HEK293 (cell line): ENCODE results near the gene MPEG1.

ENCODE experiments used
- CTCF ChIA-PET: fragments of 350-600 bp; formaldehyde crosslinking; extraction: SDS; loops from one replicate; lab custom pipeline; 2021; ENCODE audit warnings: antibody characterized with exemption; lab: Yijun Ruan, JAX
- POLR2A ChIA-PET: fragments of 300-600 bp; formaldehyde crosslinking; extraction: SDS; loops from one replicate; lab custom pipeline; 2020; ENCODE audit warnings: antibody characterized with exemption, inconsistent platforms; lab: Yijun Ruan, JAX
- H3K27ac ChIP-seq: fragments of 200-500 bp; sonication (Bioruptor generic); 2 replicates; pipeline ENCODE4 v1.5.1; 2014; ENCODE audit warnings: low read depth, low read length, control low read depth, inconsistent platforms; ENCODE audit errors: extremely low read depth
- H3K36me3 ChIP-seq, 2 experiments: fragments of 200-500 bp in 1 of 2; sonication (Bioruptor generic) in 1 of 2; 1 replicate in 1 of 2; 2 replicates in 1 of 2; pipeline ENCODE4 v1.5.1; 2014 to 2017; ENCODE audit warnings: inconsistent platforms in 2 of 2, low read length in 2 of 2; ENCODE audit not compliant: control insufficient read depth in 2 of 2, insufficient read depth in 1 of 2
- H3K4me1 ChIP-seq: fragments of 200-500 bp; sonication (Bioruptor generic); 2 replicates; pipeline ENCODE4 v1.5.1; 2014; ENCODE audit warnings: mild to moderate bottlenecking, low read length, inconsistent platforms; ENCODE audit not compliant: control insufficient read depth, insufficient read depth
- H3K4me3 ChIP-seq: 2 replicates; pipeline ENCODE4 v1.5.1; 2011; ENCODE audit warnings: low read depth, mild to moderate bottlenecking, control low read depth, low read length, moderate library complexity
- H3K9me3 ChIP-seq: fragments of 200-500 bp; sonication (Bioruptor generic); 2 replicates; pipeline ENCODE4 v1.5.1; 2014; ENCODE audit warnings: low read depth, low read length, inconsistent platforms; ENCODE audit not compliant: control insufficient read depth, insufficient read depth
- BCL11A ChIP-seq: fragments of 450-650 bp; formaldehyde crosslinking; IDR thresholded peaks from 2 replicates; pipeline ENCODE4 v1.5.1; 2016; ENCODE audit warnings: low read depth, missing biosample characterization, missing genetic modification characterization
- KLF10 ChIP-seq: fragments of 450-650 bp; IDR thresholded peaks from 2 replicates; pipeline ENCODE4 v1.5.1; 2018; ENCODE audit warnings: missing biosample characterization, mild to moderate bottlenecking, missing genetic modification characterization
- KLF16 ChIP-seq: fragments of 450-650 bp; formaldehyde crosslinking; IDR thresholded peaks from 2 replicates; pipeline ENCODE4 v1.5.1; 2017; ENCODE audit warnings: missing biosample characterization, missing genetic modification characterization
- MYNN ChIP-seq: fragments of 450-650 bp; formaldehyde crosslinking; IDR thresholded peaks from 2 replicates; pipeline ENCODE4 v1.5.1; 2016; ENCODE audit warnings: missing biosample characterization, missing genetic modification characterization, borderline replicate concordance
- PBX3 ChIP-seq: sonication (generic); formaldehyde crosslinking; IDR thresholded peaks from 2 replicates; pipeline ENCODE4 v1.8.1; 2022; ENCODE audit warnings: mild to moderate bottlenecking, moderate library complexity, missing genetic modification reagents
- SCRT2 ChIP-seq: fragments of 450-650 bp; formaldehyde crosslinking; IDR thresholded peaks from 2 replicates; pipeline ENCODE4 v1.5.1; 2016; ENCODE audit warnings: missing biosample characterization, missing genetic modification characterization
- SP2 ChIP-seq: fragments of 450-650 bp; formaldehyde crosslinking; IDR thresholded peaks from 2 replicates; pipeline ENCODE4 v1.5.1; 2016; ENCODE audit warnings: missing biosample characterization, missing genetic modification characterization
- ZBTB10 ChIP-seq: fragments of 450-650 bp; formaldehyde crosslinking; IDR thresholded peaks from 2 replicates; pipeline ENCODE4 v1.5.1; 2016; ENCODE audit warnings: missing biosample characterization, missing genetic modification characterization
- ZBTB17 ChIP-seq: fragments of 450-650 bp; formaldehyde crosslinking; IDR thresholded peaks from 2 replicates; pipeline ENCODE4 v1.5.1; 2016; ENCODE audit warnings: missing biosample characterization, missing genetic modification characterization
- ZBTB7A ChIP-seq: fragments of 450-650 bp; formaldehyde crosslinking; IDR thresholded peaks from 2 replicates; pipeline ENCODE4 v1.5.1; 2016; ENCODE audit warnings: low read depth, missing biosample characterization, missing genetic modification characterization
- ZIC2 ChIP-seq: fragments of 450-650 bp; formaldehyde crosslinking; IDR thresholded peaks from 2 replicates; pipeline ENCODE4 v1.5.1; 2016; ENCODE audit warnings: missing biosample characterization, missing genetic modification characterization
- ZNF2 ChIP-seq: fragments of 450-650 bp; formaldehyde crosslinking; IDR thresholded peaks from 2 replicates; pipeline ENCODE4 v1.5.1; 2016; ENCODE audit warnings: missing biosample characterization, missing genetic modification characterization
- ZNF248 ChIP-seq: fragments of 450-650 bp; formaldehyde crosslinking; IDR thresholded peaks from 2 replicates; pipeline ENCODE4 v1.5.1; 2017; ENCODE audit warnings: missing biosample characterization, missing genetic modification characterization
- ZNF341 ChIP-seq: fragments of 450-650 bp; formaldehyde crosslinking; IDR thresholded peaks from 2 replicates; pipeline ENCODE4; 2016; ENCODE audit warnings: low read depth, missing biosample characterization, missing genetic modification characterization
- ZNF354C ChIP-seq: fragments of 450-650 bp; formaldehyde crosslinking; IDR thresholded peaks from 2 replicates; pipeline ENCODE4 v1.5.1; 2016; ENCODE audit warnings: missing biosample characterization, missing genetic modification characterization, low read depth, borderline replicate concordance
- ZNF558 ChIP-seq: fragments of 450-650 bp; formaldehyde crosslinking; IDR thresholded peaks from 2 replicates; pipeline ENCODE4 v1.5.1; 2016; ENCODE audit warnings: missing biosample characterization, missing genetic modification characterization
- ZNF560 ChIP-seq: fragments of 450-650 bp; formaldehyde crosslinking; IDR thresholded peaks from 2 replicates; pipeline ENCODE4 v1.5.1; 2017; ENCODE audit warnings: missing biosample characterization, missing genetic modification characterization, borderline replicate concordance
- ZNF768 ChIP-seq: fragments of 450-650 bp; formaldehyde crosslinking; IDR thresholded peaks from 2 replicates; pipeline ENCODE4 v1.5.1; 2018; ENCODE audit warnings: missing biosample characterization, mild to moderate bottlenecking, missing genetic modification characterization
- ZNF776 ChIP-seq: fragments of 450-650 bp; formaldehyde crosslinking; IDR thresholded peaks from 2 replicates; pipeline ENCODE4 v1.5.0; 2017; ENCODE audit warnings: missing biosample characterization, missing genetic modification characterization, borderline replicate concordance
- ZNF792 ChIP-seq: fragments of 450-650 bp; formaldehyde crosslinking; IDR thresholded peaks from 2 replicates; pipeline ENCODE4 v1.5.1; 2016; ENCODE audit warnings: missing biosample characterization, missing genetic modification characterization
- TF ChIP-seq, protein P1 (sequence below): fragments of 450-650 bp; formaldehyde crosslinking; IDR thresholded peaks from 2 replicates; pipeline ENCODE4 v1.5.1; 2016; ENCODE audit warnings: missing biosample characterization, missing genetic modification characterization, low read depth
- TF ChIP-seq, protein P2 (sequence below): fragments of 450-650 bp; formaldehyde crosslinking; IDR thresholded peaks from 2 replicates; pipeline ENCODE4 v1.5.0; 2017; ENCODE audit warnings: missing biosample characterization, missing genetic modification characterization, borderline replicate concordance

The MPEG1 gene

DNA sequence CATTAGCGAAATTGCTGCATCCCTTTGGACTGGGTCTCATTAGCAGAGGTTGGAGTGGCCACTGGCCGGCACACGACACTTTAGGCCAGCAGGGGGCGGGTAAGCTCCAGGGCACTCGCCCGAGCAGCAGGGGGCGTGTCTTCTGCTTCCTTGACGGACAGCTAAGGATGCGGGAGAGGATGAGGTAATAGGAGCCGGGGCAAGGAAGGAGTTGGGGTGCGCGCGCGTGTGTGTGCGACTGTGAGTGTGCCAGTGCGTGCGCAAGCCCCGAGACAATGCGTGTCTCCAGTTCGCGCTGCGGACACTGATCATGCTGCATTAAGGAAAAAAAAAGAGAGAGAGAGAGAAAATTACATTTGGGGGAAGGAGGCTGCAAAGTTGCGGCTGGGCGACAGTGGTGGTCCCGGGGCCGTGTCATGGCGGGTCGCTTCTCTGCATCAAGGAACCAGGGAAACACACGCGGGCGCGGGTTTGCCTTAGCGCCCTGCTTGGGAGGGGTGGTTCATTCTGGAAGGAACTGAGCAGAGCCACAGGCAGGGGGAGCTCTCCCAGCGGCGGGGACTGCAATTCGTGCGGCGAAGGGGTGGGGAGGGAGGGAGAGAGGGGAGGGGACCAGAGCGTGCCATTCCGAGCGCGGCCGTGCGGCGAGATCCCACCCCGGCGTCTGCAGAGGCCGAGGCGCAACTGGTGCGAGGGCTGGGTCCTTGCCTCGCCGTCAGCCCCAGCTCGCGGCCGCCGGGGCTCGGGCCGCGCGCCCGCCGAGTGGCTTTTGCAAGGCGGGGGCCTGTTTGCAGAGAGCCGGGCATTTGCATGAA, 41.0 kb downstream of the MPEG1 start, which contains the start of gene DTX4 (continued):
- peak; percentile 68 for TF ChIP-seq ZNF341 (tag by site-specific recombination)
- TF ChIP-seq BCL11A = no peak
- no peak for TF ChIP-seq ZNF768 (tag by site-specific recombination)
- TF ChIP-seq KLF10 = no peak
- TF ChIP-seq ZIC2 (tag by site-specific recombination) = peak; percentile 63
- 0 out of 2 replicates have a peak, but pooled peaks have one; percentile 37 for TF ChIP-seq ZBTB7A (tag by site-specific recombination)
- TF ChIP-seq ZNF2 (tag by site-specific recombination) = peak; percentile 81; the same call in 1 of the 2 replicates
- TF ChIP-seq ZNF558 (tag by site-specific recombination) = 0 out of 2 replicates have a peak, but pooled peaks have one; percentile 44
- TF ChIP-seq ZNF792 (tag by site-specific recombination) = no peak
- no peak for TF ChIP-seq ZNF354C (tag by site-specific recombination)
- peak; percentile 93 for TF ChIP-seq ZBTB10
- TF ChIP-seq SP2 (tag by site-specific recombination) = peak; percentile 53
- peak; percentile 77; the same call in 1 of the 2 replicates for TF ChIP-seq KLF16 (tag by site-specific recombination)
- TF ChIP-seq, protein P1, sequence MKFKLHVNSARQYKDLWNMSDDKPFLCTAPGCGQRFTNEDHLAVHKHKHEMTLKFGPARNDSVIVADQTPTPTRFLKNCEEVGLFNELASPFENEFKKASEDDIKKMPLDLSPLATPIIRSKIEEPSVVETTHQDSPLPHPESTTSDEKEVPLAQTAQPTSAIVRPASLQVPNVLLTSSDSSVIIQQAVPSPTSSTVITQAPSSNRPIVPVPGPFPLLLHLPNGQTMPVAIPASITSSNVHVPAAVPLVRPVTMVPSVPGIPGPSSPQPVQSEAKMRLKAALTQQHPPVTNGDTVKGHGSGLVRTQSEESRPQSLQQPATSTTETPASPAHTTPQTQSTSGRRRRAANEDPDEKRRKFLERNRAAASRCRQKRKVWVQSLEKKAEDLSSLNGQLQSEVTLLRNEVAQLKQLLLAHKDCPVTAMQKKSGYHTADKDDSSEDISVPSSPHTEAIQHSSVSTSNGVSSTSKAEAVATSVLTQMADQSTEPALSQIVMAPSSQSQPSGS = peak; percentile 77; the same call in 1 of the 2 replicates
- no peak for TF ChIP-seq ZNF776 (tag by site-specific recombination)
- no peak for TF ChIP-seq ZNF560 (tag by site-specific recombination)
- TF ChIP-seq SCRT2 (tag by site-specific recombination) = peak; percentile 93
- no peak for TF ChIP-seq ZNF248 (tag by site-specific recombination)
- peak; percentile 61; the same call in 1 of the 2 replicates for TF ChIP-seq ZBTB17 (tag by site-specific recombination)
- peak; percentile 72; the same call in 1 of the 2 replicates for TF ChIP-seq PBX3
- TF ChIP-seq, all 188 proteins: peak for 50

DNA sequence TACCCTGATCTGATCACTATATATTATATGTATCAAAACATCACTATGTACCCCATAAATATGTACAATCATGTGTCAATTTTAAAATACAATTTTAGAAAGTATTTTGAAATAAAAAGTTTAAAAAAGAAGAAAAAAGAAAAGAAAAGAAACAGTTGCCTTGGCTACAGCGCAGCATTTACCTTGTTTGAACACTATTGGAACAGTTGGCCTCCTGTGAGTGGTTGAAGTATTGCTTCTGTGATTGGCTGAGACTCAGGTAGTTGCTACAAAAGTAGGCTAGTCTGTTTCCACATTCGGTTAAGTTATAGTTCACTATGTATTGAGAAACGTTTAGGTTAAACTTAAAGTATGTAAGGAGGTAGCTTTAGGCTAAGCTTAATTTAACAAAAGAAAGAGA, 48.7 kb downstream of the MPEG1 start:
- Histone ChIP-seq H3K4me1 (no peaks in the 10 kb centered on the region), H3K27ac (no peak overlapping the region), H3K36me3 (no peaks in the 10 kb centered on the region), H3K4me3 (no peak overlapping the region), H3K9me3 (no peaks in the 10 kb centered on the region)
- POLR2A ChIA-PET = interaction anchor here (0.6 kb wide), 1 partner anchor 1530 kb away, joined by 3 read pairs; no protein-coding TSS in a partner anchor
- CTCF ChIA-PET = interaction anchor here (0.6 to 1.7 kb wide), 5 partner anchors 23 to 1707 kb away, joined by 3 to 6 read pairs (median 3); no protein-coding TSS in a partner anchor
- TF ChIP-seq, protein P2, sequence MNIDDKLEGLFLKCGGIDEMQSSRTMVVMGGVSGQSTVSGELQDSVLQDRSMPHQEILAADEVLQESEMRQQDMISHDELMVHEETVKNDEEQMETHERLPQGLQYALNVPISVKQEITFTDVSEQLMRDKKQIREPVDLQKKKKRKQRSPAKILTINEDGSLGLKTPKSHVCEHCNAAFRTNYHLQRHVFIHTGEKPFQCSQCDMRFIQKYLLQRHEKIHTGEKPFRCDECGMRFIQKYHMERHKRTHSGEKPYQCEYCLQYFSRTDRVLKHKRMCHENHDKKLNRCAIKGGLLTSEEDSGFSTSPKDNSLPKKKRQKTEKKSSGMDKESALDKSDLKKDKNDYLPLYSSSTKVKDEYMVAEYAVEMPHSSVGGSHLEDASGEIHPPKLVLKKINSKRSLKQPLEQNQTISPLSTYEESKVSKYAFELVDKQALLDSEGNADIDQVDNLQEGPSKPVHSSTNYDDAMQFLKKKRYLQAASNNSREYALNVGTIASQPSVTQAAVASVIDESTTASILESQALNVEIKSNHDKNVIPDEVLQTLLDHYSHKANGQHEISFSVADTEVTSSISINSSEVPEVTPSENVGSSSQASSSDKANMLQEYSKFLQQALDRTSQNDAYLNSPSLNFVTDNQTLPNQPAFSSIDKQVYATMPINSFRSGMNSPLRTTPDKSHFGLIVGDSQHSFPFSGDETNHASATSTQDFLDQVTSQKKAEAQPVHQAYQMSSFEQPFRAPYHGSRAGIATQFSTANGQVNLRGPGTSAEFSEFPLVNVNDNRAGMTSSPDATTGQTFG (tag by site-specific recombination) = no peak
- TF ChIP-seq MYNN (tag by site-specific recombination) = no peak
